H1 (cell line): ENCODE data around the gene INPP5K. TPM values are rescaled to one million over a fixed set of nuclear protein-coding genes. Genes with fewer than 3 reads are reported as not detected.

Experiments used
- ATF2 ChIP-seq: IDR thresholded peaks from 2 replicates; pipeline ENCODE4 v1.6.1; 2012; ENCODE audit warnings: low read length, inconsistent platforms
- CHD2 ChIP-seq: IDR thresholded peaks from 2 replicates; pipeline ENCODE4 v1.6.1; 2012; ENCODE audit warnings: low read length, improper control_type of control experiment
- CTBP2 ChIP-seq: IDR thresholded peaks from 2 replicates; pipeline ENCODE4 v1.7.0; 2011; ENCODE audit warnings: borderline replicate concordance, mild to moderate bottlenecking, moderate library complexity, mixed read lengths, low read length; ENCODE audit not compliant: insufficient read depth, insufficient read length
- JUND ChIP-seq: IDR thresholded peaks from 2 replicates; pipeline ENCODE4 v1.6.1; 2011; ENCODE audit warnings: mild to moderate bottlenecking, improper control_type of control experiment, low read length
- polyA plus RNA-seq, 7 experiments: library from polyadenylated mRNA; depleted of rRNA in 3 of 7; stranded (reverse) in 5 of 7; unstranded in 2 of 7; fragments of >200 nt in 5 of 7; fragments of 200-250 nt in 2 of 7; gene quantifications; 1 replicate in 5 of 7; 2 replicates in 1 of 7; 4 replicates in 1 of 7; pipeline versions ENCODE4 v1.2.1 to v1.2.3, GENCODE V29; 2011 to 2013; ENCODE audit warnings: missing spikeins in 2 of 7, mixed read lengths in 2 of 7
- total RNA-seq: library from RNA; stranded (reverse); fragmentation: NEBNext Ultra II Directional; extraction: Animal tissue kit (Norgen Biotek cat#: 25700); gene quantifications from 2 replicates; pipeline ENCODE4 v1.2.1, GENCODE V29; 2021

The INPP5K gene
- total and polyA plus RNA-seq, 2 of the 8 experiments (the other 6 are each of a cell fraction or from before 2014, with no cell fraction given) = 21.0 to 24.1 TPM

GRCh38 chr17:1487939-1488825 lies 28.2 kb downstream of the INPP5K start (continued):
- TF ChIP-seq CTBP2 (no peak), ATF2 (no peak), JUND (no peak), CHD2 (no peak)
